Transverse colon (tissue), 3 donors: ENCODE data around the gene PAWR.

Experiments used
- POLR2A ChIP-seq: fragments of 450-650 bp; IDR thresholded peaks from one replicate; pipeline ENCODE4 v1.6.1; 2016; ENCODE audit warnings: antibody characterized with exemption, mild to moderate bottlenecking, moderate library complexity
- TF ChIP-seq, protein P1 (sequence below), 5 experiments: fragments of 200-600 bp in 3 of 5; fragments of 450-650 bp in 2 of 5; sonication (generic) in 3 of 5; IDR thresholded peaks; 1 replicate in 2 of 5; 2 replicates in 3 of 5; pipeline ENCODE4 v1.5.1; 2016 to 2017; ENCODE audit warnings: antibody characterized with exemption in 5 of 5, inconsistent platforms in 3 of 5, mild to moderate bottlenecking in 2 of 5, moderate library complexity in 1 of 5

DNA sequence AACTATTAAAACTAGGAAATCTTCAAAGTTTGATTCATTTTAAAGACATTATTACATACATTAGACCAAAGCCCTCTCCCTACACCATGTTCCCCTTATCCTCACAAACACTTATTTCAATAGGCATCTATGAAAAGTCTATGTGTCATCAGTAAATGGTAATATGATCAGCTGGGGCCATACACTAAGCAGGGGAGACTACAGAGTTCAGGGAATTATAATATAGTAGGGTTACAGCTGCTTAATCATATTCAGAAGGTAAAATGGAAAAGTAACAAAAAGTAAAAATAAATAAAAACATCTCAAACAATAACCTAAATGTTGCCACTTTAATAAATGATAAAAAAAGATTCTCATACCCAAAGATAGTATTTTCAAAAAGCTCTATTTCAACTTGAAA is 29.1 kb downstream of the PAWR start:
- TF ChIP-seq, protein P1, sequence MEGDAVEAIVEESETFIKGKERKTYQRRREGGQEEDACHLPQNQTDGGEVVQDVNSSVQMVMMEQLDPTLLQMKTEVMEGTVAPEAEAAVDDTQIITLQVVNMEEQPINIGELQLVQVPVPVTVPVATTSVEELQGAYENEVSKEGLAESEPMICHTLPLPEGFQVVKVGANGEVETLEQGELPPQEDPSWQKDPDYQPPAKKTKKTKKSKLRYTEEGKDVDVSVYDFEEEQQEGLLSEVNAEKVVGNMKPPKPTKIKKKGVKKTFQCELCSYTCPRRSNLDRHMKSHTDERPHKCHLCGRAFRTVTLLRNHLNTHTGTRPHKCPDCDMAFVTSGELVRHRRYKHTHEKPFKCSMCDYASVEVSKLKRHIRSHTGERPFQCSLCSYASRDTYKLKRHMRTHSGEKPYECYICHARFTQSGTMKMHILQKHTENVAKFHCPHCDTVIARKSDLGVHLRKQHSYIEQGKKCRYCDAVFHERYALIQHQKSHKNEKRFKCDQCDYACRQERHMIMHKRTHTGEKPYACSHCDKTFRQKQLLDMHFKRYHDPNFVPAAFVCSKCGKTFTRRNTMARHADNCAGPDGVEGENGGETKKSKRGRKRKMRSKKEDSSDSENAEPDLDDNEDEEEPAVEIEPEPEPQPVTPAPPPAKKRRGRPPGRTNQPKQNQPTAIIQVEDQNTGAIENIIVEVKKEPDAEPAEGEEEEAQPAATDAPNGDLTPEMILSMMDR (IDR thresholded peaks at IDR 0.05): no peak
- TF ChIP-seq POLR2A: no peak
